Chondrocyte (in vitro differentiated cells): ENCODE data around the gene ADGRV1. TPM values are rescaled to one million over a fixed set of nuclear protein-coding genes. Genes with fewer than 3 reads are reported as not detected.
"Not testable (repeated sequence)": the region's sequence is repeated elsewhere in the genome, so short reads cannot be mapped to it uniquely, and the experiment has no call there.

Experiments used
- DNase-seq: peaks from one replicate; pipeline ENCODE4 v3.0.0; 2021; ENCODE audit warnings: mixed read lengths, low spot score
- H3K27ac Mint-ChIP-seq: one replicate; pipeline ENCODE4 v1.8.0; 2021; ENCODE audit warnings: mild to moderate bottlenecking, moderate library complexity, mixed read lengths; ENCODE audit not compliant: unreplicated experiment
- H3K27me3 Mint-ChIP-seq: 2 replicates; pipeline ENCODE4 v1.8.0; 2021; ENCODE audit warnings: low read depth, mixed read lengths
- H3K36me3 Mint-ChIP-seq: 2 replicates; pipeline ENCODE4 v1.8.0; 2021; ENCODE audit warnings: low read depth, mixed read lengths
- H3K4me1 Mint-ChIP-seq: 2 replicates; pipeline ENCODE4 v1.8.0; 2021; ENCODE audit warnings: low read depth, mild to moderate bottlenecking, mixed read lengths
- H3K4me3 Mint-ChIP-seq: one replicate; pipeline ENCODE4 v1.8.0; 2021; ENCODE audit warnings: mild to moderate bottlenecking, moderate library complexity, mixed read lengths; ENCODE audit not compliant: unreplicated experiment
- H3K9me3 Mint-ChIP-seq: 2 replicates; pipeline ENCODE4 v1.8.0; 2021; ENCODE audit warnings: low read depth, mixed read lengths
- CTCF ChIP-seq: fragments of 200-600 bp; sonication (generic); IDR thresholded peaks from 2 replicates; pipeline ENCODE4 v1.5.0; 2021; ENCODE audit warnings: antibody characterized with exemption, mild to moderate bottlenecking, moderate library complexity
- total RNA-seq: library from RNA; stranded (reverse); gene quantifications from 3 replicates; pipeline ENCODE4 v1.2.1, GENCODE V29; 2021

Gene ADGRV1
- total RNA-seq, 1 donor from 2014 or later, result 1.5 TPM

GRCh38 chr5:90613459-90613858 is 54.9 kb downstream of the ADGRV1 start:
- Mint-ChIP-seq H3K27me3 (peaks cover 12% of the 10 kb centered on the region), H3K9me3 (peaks cover 2% of the 10 kb centered on the region), H3K4me3 (no peak overlapping the region), H3K4me1 (no peaks in the 10 kb centered on the region), H3K27ac (no peak overlapping the region), H3K36me3 (no peaks in the 10 kb centered on the region)
- no peak for TF ChIP-seq CTCF
- DNase-seq, result no peak

GRCh38 chr5:90613918-90614504 is 55.4 kb downstream of the ADGRV1 start:
- no peak for TF ChIP-seq CTCF
- Mint-ChIP-seq H3K4me1 (no peaks in the 10 kb centered on the region), H3K27me3 (peaks cover 12% of the 10 kb centered on the region), H3K4me3 (no peak overlapping the region), H3K9me3 (peaks cover 2% of the 10 kb centered on the region), H3K36me3 (no peaks in the 10 kb centered on the region), H3K27ac (no peak overlapping the region)
- DNase-seq, result no peak

GRCh38 chr5:90615355-90615754 is 56.8 kb downstream of the ADGRV1 start:
- Mint-ChIP-seq H3K36me3 (no peaks in the 10 kb centered on the region), H3K4me3 (no peak overlapping the region), H3K27me3 (peaks cover 12% of the 10 kb centered on the region), H3K4me1 (no peaks in the 10 kb centered on the region), H3K27ac (no peak overlapping the region), H3K9me3 (peaks cover 2% of the 10 kb centered on the region)
- no peak for TF ChIP-seq CTCF
- no peak for DNase-seq

- H3K27me3 Mint-ChIP-seq, result peaks cover 9% of the 10 kb centered on the region
- no peaks in the 10 kb centered on the region for H3K36me3 Mint-ChIP-seq
- H3K9me3 Mint-ChIP-seq, result peaks cover 2% of the 10 kb centered on the region
- no peak overlapping the region for H3K27ac Mint-ChIP-seq
- H3K4me3 Mint-ChIP-seq, result no peak overlapping the region
- no peaks in the 10 kb centered on the region for H3K4me1 Mint-ChIP-seq
- no peak for DNase-seq
- TF ChIP-seq CTCF, result no peak
These were observed 59.5 kb downstream of the ADGRV1 start for GRCh38 chr5:90618071-90618470.

GRCh38 chr5:90619762-90620161 is 61.2 kb downstream of the ADGRV1 start:
- not testable (repeated sequence) for H3K27me3 Mint-ChIP-seq, H3K4me1 Mint-ChIP-seq, H3K9me3 Mint-ChIP-seq, H3K27ac Mint-ChIP-seq, H3K4me3 Mint-ChIP-seq, DNase-seq, H3K36me3 Mint-ChIP-seq

- Mint-ChIP-seq H3K36me3 (no peaks in the 10 kb centered on the region), H3K4me3 (no peak overlapping the region)
These were observed 63.3 kb downstream of the ADGRV1 start for GRCh38 chr5:90621848-90622247.

More at GRCh38 chr5:90621848-90622247, 63.3 kb downstream of the ADGRV1 start:
- Mint-ChIP-seq H3K27ac (no peak overlapping the region), H3K27me3 (peaks cover 3% of the 10 kb centered on the region), H3K4me1 (no peaks in the 10 kb centered on the region), H3K9me3 (peaks cover 1% of the 10 kb centered on the region)
- DNase-seq, result no peak
- no peak for TF ChIP-seq CTCF
